Effector memory CD4-positive, alpha-beta T cell (primary cell): ENCODE data around the gene PDK1.

Source experiments
- DNase-seq, 3 donors: peaks; one replicate each; pipeline ENCODE4 v3.0.0-alpha.2; 2020
- H3K27ac ChIP-seq: 2 replicates; pipeline ENCODE4 v1.7.0; 2013; ENCODE audit warnings: mild to moderate bottlenecking, low read length, moderate library complexity; ENCODE audit not compliant: insufficient read depth, poor library complexity, severe bottlenecking
- H3K27me3 ChIP-seq: replicated peaks from 2 replicates; pipeline ENCODE4 v1.7.0; 2013; ENCODE audit warnings: mild to moderate bottlenecking, low read length; ENCODE audit not compliant: insufficient read depth, control insufficient read depth, poor library complexity, severe bottlenecking
- H3K36me3 ChIP-seq: 2 replicates; pipeline ENCODE4 v1.7.0; 2013; ENCODE audit warnings: mild to moderate bottlenecking, low read length, moderate library complexity; ENCODE audit not compliant: control insufficient read depth, insufficient read depth
- H3K4me1 ChIP-seq: 2 replicates; pipeline ENCODE4 v1.7.0; 2013; ENCODE audit warnings: low read length, mild to moderate bottlenecking; ENCODE audit not compliant: control insufficient read depth, insufficient read depth, poor library complexity, severe bottlenecking
- H3K4me3 ChIP-seq: 2 replicates; pipeline ENCODE4 v1.7.0; 2013; ENCODE audit warnings: low read length, low read depth, mild to moderate bottlenecking; ENCODE audit not compliant: insufficient read depth, poor library complexity, severe bottlenecking
- H3K9me3 ChIP-seq: 2 replicates; pipeline ENCODE4 v1.7.0; 2013; ENCODE audit warnings: mild to moderate bottlenecking, low read length, moderate library complexity; ENCODE audit not compliant: control insufficient read depth

PDK1 gene

GRCh38 chr2:172612051-172612450 is 56.2 kb downstream of the PDK1 start:
- H3K27me3 ChIP-seq = no peaks in the 10 kb centered on the region

GRCh38 chr2:172613040-172613439 is 57.1 kb downstream of the PDK1 start:
- Histone ChIP-seq H3K4me3 (no peak overlapping the region), H3K36me3 (peaks cover 2% of the 10 kb centered on the region), H3K27me3 (no peaks in the 10 kb centered on the region), H3K27ac (no peak overlapping the region), H3K9me3 (no peaks in the 10 kb centered on the region), H3K4me1 (no peaks in the 10 kb centered on the region)
- DNase-seq = no peak

More at GRCh38 chr2:172612051-172612450, 56.2 kb downstream of the PDK1 start:
- DNase-seq = no peak
- H3K4me1 ChIP-seq = no peaks in the 10 kb centered on the region
- no peak overlapping the region for H3K27ac ChIP-seq
- no peak overlapping the region for H3K4me3 ChIP-seq
- peaks cover 7% of the 10 kb centered on the region for H3K36me3 ChIP-seq
- H3K9me3 ChIP-seq = no peaks in the 10 kb centered on the region

GRCh38 chr2:172613615-172614231 is 57.8 kb downstream of the PDK1 start:
- H3K36me3 ChIP-seq = peaks cover 2% of the 10 kb centered on the region
- no peak for DNase-seq

GRCh38 chr2:172614932-172615331 is 59.0 kb downstream of the PDK1 start:
- Histone ChIP-seq H3K27me3 (no peaks in the 10 kb centered on the region), H3K9me3 (no peaks in the 10 kb centered on the region), H3K36me3 (no peaks in the 10 kb centered on the region), H3K4me1 (no peaks in the 10 kb centered on the region), H3K4me3 (no peak overlapping the region), H3K27ac (no peak overlapping the region)
- no peak for DNase-seq

More at GRCh38 chr2:172613615-172614231, 57.8 kb downstream of the PDK1 start:
- H3K27ac ChIP-seq = no peak overlapping the region
- no peaks in the 10 kb centered on the region for H3K27me3 ChIP-seq
- H3K4me1 ChIP-seq = no peaks in the 10 kb centered on the region
- H3K4me3 ChIP-seq = no peak overlapping the region
- no peaks in the 10 kb centered on the region for H3K9me3 ChIP-seq

- no peak overlapping the region for H3K4me3 ChIP-seq
- no peaks in the 10 kb centered on the region for H3K9me3 ChIP-seq
- H3K27ac ChIP-seq = no peak overlapping the region
- no peaks in the 10 kb centered on the region for H3K36me3 ChIP-seq
- no peak for DNase-seq
- no peaks in the 10 kb centered on the region for H3K4me1 ChIP-seq
- no peaks in the 10 kb centered on the region for H3K27me3 ChIP-seq
Observed at GRCh38 chr2:172615727-172616261, 59.9 kb downstream of the PDK1 start.

DNA sequence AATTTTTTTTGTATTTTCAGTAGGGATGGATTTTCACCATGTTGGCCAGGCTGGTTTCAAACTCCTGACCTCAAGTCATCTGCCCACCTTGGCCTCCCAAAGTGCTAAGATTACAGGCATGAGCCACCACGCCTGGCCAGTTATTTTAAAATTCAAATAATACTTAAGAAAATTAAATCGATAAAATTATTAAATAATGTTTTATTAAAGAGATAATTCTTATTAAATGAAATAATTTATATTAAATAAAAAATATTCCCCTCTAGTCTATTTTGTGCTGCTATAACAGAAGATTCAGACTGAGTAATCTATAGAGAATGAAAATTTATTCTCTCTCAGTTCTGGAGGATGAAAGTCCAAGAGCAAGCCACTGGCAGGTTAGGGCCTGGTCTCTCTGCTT is 61.2 kb downstream of the PDK1 start:
- no peak overlapping the region for H3K4me3 ChIP-seq
- no peaks in the 10 kb centered on the region for H3K36me3 ChIP-seq
- no peak for DNase-seq

GRCh38 chr2:172623249-172623965 is 67.5 kb downstream of the PDK1 start:
- H3K4me3 ChIP-seq = no peak overlapping the region
- no peaks in the 10 kb centered on the region for H3K4me1 ChIP-seq
- no peaks in the 10 kb centered on the region for H3K36me3 ChIP-seq
- no peak for DNase-seq
- no peak overlapping the region for H3K27ac ChIP-seq
- no peaks in the 10 kb centered on the region for H3K9me3 ChIP-seq
- no peaks in the 10 kb centered on the region for H3K27me3 ChIP-seq

More for the DNA sequence above, 61.2 kb downstream of the PDK1 start:
- Histone ChIP-seq H3K27ac (no peak overlapping the region), H3K9me3 (no peaks in the 10 kb centered on the region), H3K4me1 (no peaks in the 10 kb centered on the region), H3K27me3 (no peaks in the 10 kb centered on the region)

DNA sequence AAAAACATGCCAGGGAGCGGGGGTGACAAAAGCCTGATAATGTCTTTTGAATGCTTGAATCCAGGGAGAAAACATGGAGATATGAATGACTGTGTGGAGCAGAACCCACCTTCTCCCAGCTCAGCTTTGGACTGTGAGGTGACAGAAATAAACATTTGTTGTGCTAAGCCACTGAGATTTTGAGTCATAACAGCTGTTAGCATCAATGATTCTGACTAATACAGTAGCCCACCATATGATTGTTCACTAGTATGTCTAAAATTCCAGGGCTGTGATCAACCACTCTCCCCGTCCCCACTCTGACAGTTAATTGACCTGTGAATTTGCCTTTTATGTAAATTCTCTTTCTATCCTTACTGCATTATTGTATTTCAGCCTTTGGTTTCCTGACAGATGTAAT is 69.1 kb downstream of the PDK1 start:
- Histone ChIP-seq H3K9me3 (no peaks in the 10 kb centered on the region), H3K27me3 (no peaks in the 10 kb centered on the region), H3K4me3 (no peak overlapping the region), H3K27ac (no peak overlapping the region), H3K4me1 (no peaks in the 10 kb centered on the region), H3K36me3 (no peaks in the 10 kb centered on the region)
- no peak for DNase-seq

DNA sequence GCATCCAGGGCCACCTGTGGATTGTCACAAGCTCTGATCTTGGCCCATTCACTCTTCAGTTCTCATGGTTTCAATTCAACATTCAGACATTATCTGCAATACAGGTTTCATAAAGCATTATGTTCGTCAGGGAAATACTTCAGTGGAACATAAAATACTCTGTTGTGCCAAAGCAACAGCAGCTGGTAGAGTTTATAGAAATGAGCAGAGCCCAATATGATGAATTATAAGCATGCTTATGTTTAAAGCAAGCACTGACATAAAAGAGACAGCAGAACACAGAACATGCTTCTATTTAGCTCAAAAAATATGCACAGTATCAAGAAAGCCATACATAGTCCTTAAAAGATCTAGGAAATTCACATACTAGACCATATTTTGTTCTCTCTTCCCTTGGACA is 71.3 kb downstream of the PDK1 start:
- no peaks in the 10 kb centered on the region for H3K36me3 ChIP-seq
- H3K27me3 ChIP-seq = no peaks in the 10 kb centered on the region

DNA sequence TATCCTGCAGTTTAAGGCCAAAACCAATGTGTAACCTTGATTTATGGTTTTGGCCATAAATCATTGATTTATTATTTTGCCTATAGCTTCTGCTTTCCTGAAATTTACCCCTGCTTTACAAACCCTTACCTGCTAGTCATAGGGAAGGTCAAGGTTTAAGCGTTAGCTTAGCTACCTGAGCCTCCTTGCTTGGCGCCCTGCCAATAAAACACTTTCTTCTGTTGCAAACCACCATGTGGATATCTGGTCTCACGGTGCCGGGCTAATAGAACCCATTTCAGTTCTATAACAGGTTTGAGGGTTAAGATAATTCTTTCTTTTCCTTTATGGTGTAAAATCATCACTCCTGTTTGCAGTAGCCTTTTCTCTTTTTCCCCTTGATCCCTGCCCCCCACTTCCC is 72.2 kb downstream of the PDK1 start:
- no peak overlapping the region for H3K4me3 ChIP-seq
- no peak for DNase-seq

More for the DNA sequence above, 71.3 kb downstream of the PDK1 start:
- Histone ChIP-seq H3K9me3 (no peaks in the 10 kb centered on the region), H3K4me3 (no peak overlapping the region), H3K27ac (no peak overlapping the region), H3K4me1 (no peaks in the 10 kb centered on the region)
- no peak for DNase-seq

More for the DNA sequence above, 72.2 kb downstream of the PDK1 start:
- Histone ChIP-seq H3K36me3 (no peaks in the 10 kb centered on the region), H3K4me1 (no peaks in the 10 kb centered on the region), H3K27me3 (no peaks in the 10 kb centered on the region), H3K9me3 (no peaks in the 10 kb centered on the region), H3K27ac (no peak overlapping the region)
